GM12872 (cell line): Measurements from ENCODE around the gene PNP.

Source experiments
- TF ChIP-seq, protein P1 (sequence below): IDR thresholded peaks from 3 replicates; pipeline ENCODE4 v1.5.1; 2011; ENCODE audit warnings: low read depth, mild to moderate bottlenecking, low read length, moderate library complexity; ENCODE audit not compliant: insufficient read depth

PNP gene

DNA sequence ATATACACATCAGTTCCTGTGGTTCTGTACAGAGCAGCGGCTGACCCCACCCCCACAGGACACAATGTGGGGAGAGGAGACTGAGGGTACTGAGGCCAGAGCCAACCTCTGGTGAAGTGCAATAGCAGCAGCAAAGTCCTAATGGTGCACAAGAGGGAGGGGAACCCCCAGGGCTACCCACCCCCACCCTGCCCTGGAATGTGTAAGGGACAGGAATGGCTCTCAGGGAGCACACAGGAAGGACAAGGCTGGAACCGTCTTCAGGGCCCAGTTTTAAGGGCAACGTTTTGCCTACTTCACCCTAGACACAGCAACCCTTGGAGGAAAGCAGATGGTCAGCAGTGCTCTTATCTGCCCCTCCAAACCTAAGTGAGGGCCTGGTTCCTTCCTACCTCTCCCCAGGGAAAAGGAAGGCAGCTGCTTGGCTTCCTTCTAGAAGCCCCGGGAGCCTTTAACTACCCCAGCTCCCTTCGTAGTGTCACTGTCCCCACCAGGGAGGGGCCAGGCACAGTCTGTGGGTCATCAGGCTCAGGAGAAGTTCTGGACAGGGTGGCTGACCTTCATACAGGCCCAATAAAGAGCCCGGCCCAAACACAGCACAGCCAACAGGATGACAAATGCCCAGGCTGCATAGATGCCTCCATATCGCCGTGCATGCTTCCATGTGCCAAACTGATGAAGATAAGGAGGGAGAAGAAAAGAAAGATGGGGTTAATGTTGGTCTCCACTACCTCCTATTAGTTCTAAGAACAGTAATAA lies 11.0 kb upstream of the PNP start:
- TF ChIP-seq, protein P1, sequence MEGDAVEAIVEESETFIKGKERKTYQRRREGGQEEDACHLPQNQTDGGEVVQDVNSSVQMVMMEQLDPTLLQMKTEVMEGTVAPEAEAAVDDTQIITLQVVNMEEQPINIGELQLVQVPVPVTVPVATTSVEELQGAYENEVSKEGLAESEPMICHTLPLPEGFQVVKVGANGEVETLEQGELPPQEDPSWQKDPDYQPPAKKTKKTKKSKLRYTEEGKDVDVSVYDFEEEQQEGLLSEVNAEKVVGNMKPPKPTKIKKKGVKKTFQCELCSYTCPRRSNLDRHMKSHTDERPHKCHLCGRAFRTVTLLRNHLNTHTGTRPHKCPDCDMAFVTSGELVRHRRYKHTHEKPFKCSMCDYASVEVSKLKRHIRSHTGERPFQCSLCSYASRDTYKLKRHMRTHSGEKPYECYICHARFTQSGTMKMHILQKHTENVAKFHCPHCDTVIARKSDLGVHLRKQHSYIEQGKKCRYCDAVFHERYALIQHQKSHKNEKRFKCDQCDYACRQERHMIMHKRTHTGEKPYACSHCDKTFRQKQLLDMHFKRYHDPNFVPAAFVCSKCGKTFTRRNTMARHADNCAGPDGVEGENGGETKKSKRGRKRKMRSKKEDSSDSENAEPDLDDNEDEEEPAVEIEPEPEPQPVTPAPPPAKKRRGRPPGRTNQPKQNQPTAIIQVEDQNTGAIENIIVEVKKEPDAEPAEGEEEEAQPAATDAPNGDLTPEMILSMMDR = no peak

DNA sequence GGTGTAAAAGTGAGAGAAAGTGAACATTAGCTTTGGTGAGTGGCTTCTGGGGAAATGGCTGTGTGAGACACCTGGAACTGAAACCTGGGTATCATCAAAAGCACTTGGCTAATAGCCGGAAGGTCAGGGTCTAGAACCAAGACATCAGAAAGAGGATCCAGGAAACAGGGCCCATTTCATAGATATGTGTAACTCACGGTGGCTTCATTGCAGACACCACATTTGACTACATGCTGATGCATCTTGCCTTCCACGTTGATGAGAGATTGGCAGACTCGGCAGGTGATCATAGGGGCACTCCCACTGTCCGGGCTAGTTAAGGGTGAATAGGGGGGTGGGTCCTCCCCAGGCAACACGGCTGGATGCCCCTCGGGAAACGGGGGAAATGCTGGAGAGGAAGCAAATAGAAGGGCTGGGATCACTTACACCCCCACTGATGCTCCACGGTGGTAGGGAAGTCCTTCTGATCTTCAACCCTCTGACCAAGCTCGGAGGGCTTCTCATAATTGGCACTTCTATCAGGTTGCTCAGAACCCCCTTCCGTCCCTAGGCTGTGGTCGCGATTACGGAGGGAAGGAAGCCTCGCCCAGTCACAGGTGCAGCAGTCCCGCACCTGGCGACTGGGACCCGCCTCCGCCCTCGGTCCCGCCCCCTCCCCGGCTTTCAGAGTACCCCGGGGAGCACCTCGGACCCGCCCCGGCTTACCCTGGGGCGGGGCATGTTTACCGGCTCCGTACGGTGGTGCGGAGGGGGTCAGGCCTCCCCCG lies 8.6 kb upstream of the PNP start:
- TF ChIP-seq, protein P1 = no peak

DNA sequence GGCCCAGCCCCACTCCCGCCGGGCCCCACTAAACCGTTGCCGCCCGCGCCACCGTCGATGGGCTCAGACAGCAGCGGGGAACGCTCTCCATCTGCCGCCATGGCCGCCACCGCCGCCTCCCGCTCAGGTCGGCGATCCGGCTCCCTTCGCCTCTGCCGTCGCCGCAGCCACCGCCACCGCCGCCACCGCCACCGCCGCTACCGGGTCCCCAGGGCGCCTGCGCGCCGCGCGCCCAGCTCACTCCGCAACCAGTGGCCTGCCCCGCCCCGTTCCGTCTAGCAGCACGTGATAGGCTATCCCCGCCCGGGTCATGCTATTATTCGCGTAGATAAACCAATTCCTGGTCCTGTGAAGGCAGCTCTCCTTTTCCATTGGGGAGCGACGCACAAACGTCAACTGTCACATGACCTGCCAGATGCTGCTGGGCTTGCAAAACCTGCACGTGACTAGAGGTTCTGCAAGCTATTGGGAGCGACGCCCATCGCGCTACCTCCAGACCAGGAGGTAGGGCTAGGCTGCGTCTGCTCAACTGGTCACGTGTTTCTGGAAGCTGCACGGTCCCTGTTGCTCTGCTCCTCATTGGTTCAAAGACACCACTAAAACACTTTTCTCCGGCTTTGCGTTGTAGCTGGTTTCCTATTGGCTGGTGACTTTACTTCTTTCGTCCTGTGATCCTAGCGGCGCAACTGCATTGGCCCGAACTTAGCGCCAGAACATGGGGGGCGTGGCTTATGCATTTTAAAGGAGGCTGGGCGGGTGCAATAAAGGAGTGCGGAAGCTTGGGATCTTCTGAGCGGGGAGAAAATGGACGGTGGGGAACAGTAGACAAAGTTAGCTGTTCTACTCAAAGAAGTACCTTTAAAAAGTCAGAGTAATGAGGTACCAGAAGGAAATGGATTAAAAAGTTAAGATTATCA lies 7.7 kb upstream of the PNP start, which contains the start of gene PIP4P1:
PIP4P1 (minus strand) TSS at position 210 of the 917 bp plus-strand sequence; CDS start at position 101, 109 bp downstream.
- TF ChIP-seq, protein P1 = no peak

DNA sequence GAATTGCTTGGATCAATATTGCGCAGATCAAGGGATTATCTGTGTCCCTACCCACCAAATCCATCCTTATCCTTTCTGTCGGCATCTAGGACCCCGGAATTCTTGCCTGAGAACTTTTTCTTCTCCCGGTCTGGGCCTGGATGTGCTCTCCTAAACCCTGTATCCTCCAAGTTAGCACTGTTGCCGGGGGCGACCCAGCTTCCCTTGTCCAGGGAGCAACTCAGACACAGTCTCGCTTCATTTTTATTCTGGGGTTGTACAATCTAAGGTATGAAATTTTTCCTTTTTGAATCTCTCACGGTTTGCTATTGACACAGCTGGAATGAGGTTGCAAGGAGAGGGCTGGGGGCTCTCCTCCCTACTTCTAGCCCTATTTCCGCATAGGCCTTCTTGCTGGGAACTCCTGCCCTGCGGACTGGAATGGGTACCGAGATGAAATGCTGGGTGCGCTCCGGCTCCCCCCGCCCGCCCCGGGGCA lies 403 bp upstream of the PNP start:
- TF ChIP-seq, protein P1 = no peak

- TF ChIP-seq, protein P1 = no peak
Observed at GRCh38 chr14:20469890-20470602, 840 bp downstream of the PNP start.

DNA sequence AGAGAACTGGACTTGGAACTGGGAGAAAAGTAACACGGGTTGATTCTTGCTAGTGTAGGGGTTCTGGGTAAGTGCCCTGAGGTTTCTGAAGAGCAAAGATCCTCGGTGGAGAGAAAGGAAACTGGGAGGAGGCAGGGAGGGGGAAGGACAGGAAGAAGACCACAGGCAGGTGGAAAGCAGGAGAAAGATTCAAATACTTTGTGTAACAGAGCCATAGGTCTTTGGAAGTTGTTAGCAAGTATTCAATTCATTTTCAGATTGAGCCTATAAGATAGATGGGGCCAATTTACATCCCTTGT lies 1.3 kb downstream of the PNP start:
- TF ChIP-seq, protein P1 = no peak
